SKM-1 (cell line): ENCODE data around the gene PDE4C.

Experiments
- DNase-seq: peaks from one replicate; lab custom pipeline; 2025; ENCODE audit not compliant: unreplicated experiment; lab: John Stamatoyannopoulos, UW

Gene PDE4C

GRCh38 chr19:18254546-18255503 is 28.6 kb upstream of the PDE4C start:
- DNase-seq, result no peak

GRCh38 chr19:18253716-18254115 is 27.5 kb upstream of the PDE4C start:
- DNase-seq, result peak; percentile 32

GRCh38 chr19:18253130-18253529 is 26.9 kb upstream of the PDE4C start:
- DNase-seq, result no peak

GRCh38 chr19:18252370-18252717 is 26.1 kb upstream of the PDE4C start:
- no peak for DNase-seq

- peak; percentile 31 for DNase-seq
Observed at GRCh38 chr19:18251587-18252369, 25.5 kb upstream of the PDE4C start.

GRCh38 chr19:18249834-18250233 is 23.6 kb upstream of the PDE4C start:
- DNase-seq, result no peak

GRCh38 chr19:18245297-18245696 is 19.1 kb upstream of the PDE4C start:
- no peak for DNase-seq

- no peak for DNase-seq
Observed at GRCh38 chr19:18239303-18239702, 13.1 kb upstream of the PDE4C start.

GRCh38 chr19:18234194-18234593 is 8.0 kb upstream of the PDE4C start:
- no peak for DNase-seq

- no peak for DNase-seq
Observed at GRCh38 chr19:18233224-18233825, 7.1 kb upstream of the PDE4C start.

GRCh38 chr19:18232540-18233223 is 6.4 kb upstream of the PDE4C start:
- DNase-seq, result no peak

GRCh38 chr19:18231775-18232174 is 5.5 kb upstream of the PDE4C start:
- no peak for DNase-seq

GRCh38 chr19:18230941-18231734 is 4.9 kb upstream of the PDE4C start:
- DNase-seq, result no peak

GRCh38 chr19:18229915-18230314 is 3.7 kb upstream of the PDE4C start:
- DNase-seq, result no peak

- no peak for DNase-seq
Observed at GRCh38 chr19:18229474-18229873, 3.2 kb upstream of the PDE4C start.

- no peak for DNase-seq
Observed at GRCh38 chr19:18227781-18228271, 1.6 kb upstream of the PDE4C start.

- no peak for DNase-seq
Observed at GRCh38 chr19:18226956-18227780, 930 bp upstream of the PDE4C start.

GRCh38 chr19:18225355-18225701 is 910 bp downstream of the PDE4C start:
- DNase-seq, result no peak
